IPS-NIHi11 (cell line): ENCODE data around the gene EIF3C.
"Not testable (repeated sequence)": the region's sequence is repeated elsewhere in the genome, so short reads cannot be mapped to it uniquely, and the experiment has no call there.

Experiments used
- DNase-seq: peaks from one replicate; pipeline ENCODE4 v3.0.0; 2012; ENCODE audit warnings: mixed read lengths, low spot score

The EIF3C gene

GRCh38 chr16:28750469-28751067 is 39.3 kb downstream of the EIF3C start:
- not testable (repeated sequence) for DNase-seq

- DNase-seq: not testable (repeated sequence)
These were observed 40.2 kb downstream of the EIF3C start, which contains the start of gene NPIPB9 for GRCh38 chr16:28751487-28751886. TSS of gene NPIPB9 (plus strand) at chr16:28751787.

GRCh38 chr16:28781697-28782096 is 70.4 kb downstream of the EIF3C start:
- not testable (repeated sequence) for DNase-seq

GRCh38 chr16:28782357-28782756 is 71.1 kb downstream of the EIF3C start:
- DNase-seq: not testable (repeated sequence)
